HG03457 (cell line): ENCODE data around the gene CTCFL.
A peak's percentile ranks its signal among the peaks of the same experiment; 100 is the strongest.

Experiments used
- ATAC-seq: cut with Tn5 transposase; IDR thresholded peaks from one replicate; pipeline ENCODE4 v1.9.1; 2021; ENCODE audit warnings: moderate number of reproducible peaks; ENCODE audit not compliant: unreplicated experiment

The CTCFL gene

GRCh38 chr20:57469418-57470211 lies 55.3 kb downstream of the CTCFL start:
- ATAC-seq: no peak

- no peak for ATAC-seq
Observed at GRCh38 chr20:57468523-57469417, 56.2 kb downstream of the CTCFL start.

- no peak for ATAC-seq
Observed at GRCh38 chr20:57467742-57468141, 57.2 kb downstream of the CTCFL start.

GRCh38 chr20:57465943-57466342 lies 59.0 kb downstream of the CTCFL start:
- no peak for ATAC-seq

- ATAC-seq: no peak
Observed at GRCh38 chr20:57465486-57465885, 59.5 kb downstream of the CTCFL start.

GRCh38 chr20:57464642-57465211 lies 60.2 kb downstream of the CTCFL start:
- no peak for ATAC-seq

GRCh38 chr20:57462781-57463180 lies 62.2 kb downstream of the CTCFL start:
- ATAC-seq: no peak

- ATAC-seq: no peak
Observed at GRCh38 chr20:57461726-57462125, 63.2 kb downstream of the CTCFL start.

- no peak for ATAC-seq
Observed at GRCh38 chr20:57460781-57461465, 64.0 kb downstream of the CTCFL start.

GRCh38 chr20:57459897-57460296 lies 65.0 kb downstream of the CTCFL start:
- ATAC-seq: no peak

GRCh38 chr20:57459278-57459677 lies 65.7 kb downstream of the CTCFL start:
- no peak for ATAC-seq

- ATAC-seq: no peak
Observed at GRCh38 chr20:57458400-57459160, 66.4 kb downstream of the CTCFL start.

GRCh38 chr20:57457243-57458095 lies 67.5 kb downstream of the CTCFL start:
- no peak for ATAC-seq

GRCh38 chr20:57456116-57456515 lies 68.8 kb downstream of the CTCFL start:
- no peak for ATAC-seq

GRCh38 chr20:57455386-57455785 lies 69.6 kb downstream of the CTCFL start:
- no peak for ATAC-seq

GRCh38 chr20:57451795-57452661 lies 72.9 kb downstream of the CTCFL start:
- ATAC-seq: no peak

- no peak for ATAC-seq
Observed at GRCh38 chr20:57451431-57451794, 73.5 kb downstream of the CTCFL start.

GRCh38 chr20:57450931-57451330 lies 74.0 kb downstream of the CTCFL start:
- ATAC-seq: no peak

- peak; percentile 69 for ATAC-seq
Observed at GRCh38 chr20:57450419-57450818, 74.5 kb downstream of the CTCFL start.
